Left lung (tissue), 10 donors: Measurements from ENCODE around the gene ABHD12B. TPM values are rescaled to one million over a fixed set of nuclear protein-coding genes. Genes with fewer than 3 reads are reported as not detected.

Experiments
- ATAC-seq: fragments of 200-7000 bp; cut with Tn5 transposase; one replicate; pipeline ENCODE4 v1.9.1; 2020; ENCODE audit warnings: moderate library complexity
- DNase-seq, 4 donors: peaks; one replicate each; pipeline ENCODE4 v3.0.0-alpha.2; 2013 to 2020
- H3K27ac ChIP-seq, 2 donors: fragments of 200-600 bp; sonication (generic) in 1 of 2; one replicate each; pipeline versions ENCODE4 v1.5.0 to v1.8.0; 2020 to 2021
- H3K27me3 ChIP-seq, 2 donors: fragments of 200-600 bp; sonication (generic) in 1 of 2; one replicate each; pipeline versions ENCODE4 v1.5.0 to v1.8.0; 2020 to 2021
- H3K36me3 ChIP-seq, 2 donors: fragments of 200-600 bp; sonication (generic) in 1 of 2; one replicate each; pipeline versions ENCODE4 v1.5.0 to v1.8.0; 2020 to 2021
- H3K4me1 ChIP-seq, 2 donors: fragments of 200-600 bp; one replicate each; pipeline ENCODE4 v1.8.0; 2021
- H3K4me3 ChIP-seq, 2 donors: fragments of 200-600 bp; sonication (generic) in 1 of 2; one replicate each; pipeline versions ENCODE4 v1.5.0 to v1.8.0; 2020 to 2021; ENCODE audit warnings: mild to moderate bottlenecking in 1 of 2
- H3K9me3 ChIP-seq, 2 donors: fragments of 200-600 bp; sonication (generic) in 1 of 2; one replicate each; pipeline versions ENCODE4 v1.5.0 to v1.8.0; 2020 to 2021
- CTCF ChIP-seq, 2 donors: fragments of 200-600 bp; sonication (generic) in 1 of 2; IDR thresholded peaks; one replicate each; pipeline versions ENCODE4 v1.5.0 to v1.8.0; 2021; ENCODE audit warnings: antibody characterized with exemption in 2 of 2
- intact Hi-C, 2 donors: fragments of 100-400 bp; cut with DNase I; formaldehyde crosslinking; loops; one replicate each; pipeline versions ENCODE4 v1.11.2 to v1.14.2; 2022
- polyA plus RNA-seq, 6 donors: library from polyadenylated mRNA; unstranded; fragments of 120-200 nt; gene quantifications; one replicate each; pipeline ENCODE4 v1.2.1, GENCODE V29; 2013; ENCODE audit not compliant: insufficient read length in 6 of 6
- total RNA-seq, 2 donors: library from RNA; stranded (reverse); fragmentation: NEBNext Ultra II Directional; extraction: Animal tissue kit (Norgen Biotek cat#: 25700); gene quantifications; one replicate each; pipeline ENCODE4 v1.2.1, GENCODE V29; 2021
- donor health status: DM: no; HTN: yes; CAD: no.
- donor health status: DM: no; HTN: no; CAD: no.

Gene ABHD12B
- total and polyA plus RNA-seq, 8 donors: 0.68 to 1.4 (median 1.0) TPM; not detected in 2

- H3K36me3 ChIP-seq: no peaks in the 10 kb centered on the region
- H3K27me3 ChIP-seq: no peaks in the 10 kb centered on the region
- intact Hi-C loops: no loop called here
- TF ChIP-seq CTCF (IDR thresholded peaks at IDR 0.05): no peak
- H3K4me3 ChIP-seq: peak overlapping the region; percentile 73 to 87
- DNase-seq (peak; percentile 45 to 91 (median 62)), ATAC-seq (peak; percentile 68)
- H3K9me3 ChIP-seq: no peaks in the 10 kb centered on the region
- H3K27ac ChIP-seq: peak overlapping the region; percentile 85 to 93
- peaks cover 0 to 34% of the 10 kb centered on the region in 2 donors for H3K4me1 ChIP-seq
Observed at GRCh38 chr14:50830044-50830931, 41.6 kb upstream of the ABHD12B start.

- no peak for TF ChIP-seq CTCF (IDR thresholded peaks at IDR 0.05)
- DNase-seq (peak; percentile 78 to 97 (median 84)), ATAC-seq (peak; percentile 97)
- Histone ChIP-seq H3K36me3 (no peaks in the 10 kb centered on the region), H3K4me1 (peaks cover 0 to 37% of the 10 kb centered on the region in 2 donors), H3K27ac (peak within 1 kb of the TSS; percentile 85 to 93), H3K4me3 (peak within 1 kb of the TSS; percentile 73 to 87), H3K27me3 (no peaks in the 10 kb centered on the region), H3K9me3 (no peaks in the 10 kb centered on the region)
- intact Hi-C loops: no loop called here
Observed at GRCh38 chr14:50830932-50831725, 40.7 kb upstream of the ABHD12B start, which contains the start of gene NIN. NIN (minus strand) TSS chr14:50831162; CDS start chr14:50822056, 9,106 bp downstream.

GRCh38 chr14:50831726-50832168, 40.1 kb upstream of the ABHD12B start:
- DNase-seq (no peak), ATAC-seq (peak; percentile 7)
- H3K27me3 ChIP-seq: no peaks in the 10 kb centered on the region
- H3K4me3 ChIP-seq: peak overlapping the region; percentile 73 to 87
- intact Hi-C loops: no loop called here
- peak overlapping the region; percentile 85 to 93 for H3K27ac ChIP-seq
- H3K4me1 ChIP-seq: peaks cover 0 to 37% of the 10 kb centered on the region in 2 donors
- no peaks in the 10 kb centered on the region for H3K9me3 ChIP-seq
- TF ChIP-seq CTCF (IDR thresholded peaks at IDR 0.05): no peak
- no peaks in the 10 kb centered on the region for H3K36me3 ChIP-seq

DNA sequence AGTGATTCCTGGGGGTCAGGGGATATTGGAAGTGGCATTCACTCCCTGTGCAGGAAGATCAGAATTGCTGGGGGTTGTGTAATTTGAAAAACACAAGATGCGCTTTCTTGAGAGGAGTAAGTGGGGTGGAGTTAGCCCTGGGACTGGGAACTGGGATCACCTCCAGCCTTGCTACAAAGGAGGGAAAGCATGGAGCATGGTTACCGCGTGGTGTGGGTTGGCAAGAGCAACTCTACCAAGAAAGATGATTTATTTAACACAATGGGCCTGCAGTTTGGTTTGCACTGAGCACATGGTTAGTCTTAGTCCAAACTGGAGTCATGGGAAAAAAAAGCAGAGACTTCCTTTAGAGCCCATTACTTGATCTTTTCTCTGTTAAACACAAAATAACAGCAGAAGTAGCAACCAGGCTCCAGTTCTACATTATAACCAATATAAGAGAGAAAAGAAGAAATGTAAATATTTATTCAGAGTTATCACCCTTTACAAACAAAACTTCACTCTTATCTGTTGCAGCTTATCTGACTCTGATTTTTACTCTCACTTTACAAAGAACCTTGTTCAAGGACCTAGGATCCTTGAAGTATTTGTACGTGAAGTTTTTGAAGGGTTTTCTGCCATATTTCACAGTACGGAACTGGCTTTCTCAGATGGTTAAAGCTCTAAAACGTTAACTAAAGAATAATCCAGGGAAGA, 38.8 kb upstream of the ABHD12B start:
- no peaks in the 10 kb centered on the region for H3K27me3 ChIP-seq

More for the DNA sequence above, 38.8 kb upstream of the ABHD12B start:
- DNase-seq (no peak), ATAC-seq (no peak)
- intact Hi-C loops: no loop called here
- no peaks in the 10 kb centered on the region for H3K36me3 ChIP-seq
- H3K4me3 ChIP-seq: no peak overlapping the region
- no peak for TF ChIP-seq CTCF (IDR thresholded peaks at IDR 0.05)
- H3K4me1 ChIP-seq: peaks cover 0 to 34% of the 10 kb centered on the region in 2 donors
- H3K9me3 ChIP-seq: no peaks in the 10 kb centered on the region
- no peak overlapping the region for H3K27ac ChIP-seq
